ENCODE data around the gene RIBC2.
"Not testable (repeated sequence)": the region's sequence is repeated elsewhere in the genome, so short reads cannot be mapped to it uniquely, and the experiment has no call there.

Gene RIBC2

GRCh38 chr22:45449442-45449841 is 35.9 kb downstream of the RIBC2 start:
- not testable (repeated sequence) for DNase-seq (ENCODE audit: low spot score)

GRCh38 chr22:45450101-45450785 is 36.8 kb downstream of the RIBC2 start:
- no peak for DNase-seq (ENCODE audit: low spot score)

GRCh38 chr22:45450921-45451651 is 37.6 kb downstream of the RIBC2 start:
- DNase-seq (ENCODE audit: low spot score) = no peak

GRCh38 chr22:45451972-45452371 is 38.5 kb downstream of the RIBC2 start:
- DNase-seq (ENCODE audit: low spot score) = no peak

- DNase-seq (ENCODE audit: low spot score) = no peak
Measured at GRCh38 chr22:45452565-45453379, 39.3 kb downstream of the RIBC2 start.

- no peak for DNase-seq (ENCODE audit: low spot score)
Measured at GRCh38 chr22:45453764-45454163, 40.3 kb downstream of the RIBC2 start.

- no peak for DNase-seq (ENCODE audit: low spot score)
Measured at GRCh38 chr22:45454275-45454674, 40.8 kb downstream of the RIBC2 start.

- no peak for DNase-seq (ENCODE audit: low spot score)
Measured at GRCh38 chr22:45455212-45455611, 41.7 kb downstream of the RIBC2 start.

GRCh38 chr22:45455621-45456020 is 42.1 kb downstream of the RIBC2 start:
- DNase-seq (ENCODE audit: low spot score) = no peak

GRCh38 chr22:45456811-45457210 is 43.3 kb downstream of the RIBC2 start:
- DNase-seq (ENCODE audit: low spot score) = no peak

GRCh38 chr22:45458532-45458931 is 45.0 kb downstream of the RIBC2 start:
- no peak for DNase-seq (ENCODE audit: low spot score)

- DNase-seq (ENCODE audit: low spot score) = no peak
Measured at GRCh38 chr22:45459235-45459634, 45.7 kb downstream of the RIBC2 start.

GRCh38 chr22:45460288-45461109 is 47.0 kb downstream of the RIBC2 start:
- no peak for DNase-seq (ENCODE audit: low spot score)

- DNase-seq (ENCODE audit: low spot score) = no peak
Measured at GRCh38 chr22:45462034-45462655, 48.7 kb downstream of the RIBC2 start.

GRCh38 chr22:45463691-45464090 is 50.2 kb downstream of the RIBC2 start:
- not testable (repeated sequence) for DNase-seq (ENCODE audit: low spot score)

- DNase-seq (ENCODE audit: low spot score) = no peak
Measured at GRCh38 chr22:45465633-45466032, 52.1 kb downstream of the RIBC2 start.

- DNase-seq (ENCODE audit: low spot score) = no peak
Measured at GRCh38 chr22:45468872-45469271, 55.4 kb downstream of the RIBC2 start.

GRCh38 chr22:45469281-45470073 is 56.0 kb downstream of the RIBC2 start:
- no peak for DNase-seq (ENCODE audit: low spot score)

- DNase-seq (ENCODE audit: low spot score) = no peak
Measured at GRCh38 chr22:45470871-45471270, 57.4 kb downstream of the RIBC2 start.

GRCh38 chr22:45472426-45472825 is 58.9 kb downstream of the RIBC2 start:
- no peak for DNase-seq (ENCODE audit: low spot score)

Data from pons (tissue), 1 donor.